NCI-H82 treated with DMSO at 0.1 percent for 48 hours (cell line): ENCODE measurements around the gene PDZD7.

Source experiments
- DNase-seq: peaks from one replicate; lab custom pipeline; 2025; ENCODE audit not compliant: unreplicated experiment; lab: John Stamatoyannopoulos, UW

Gene PDZD7

GRCh38 chr10:101005361-101005760 is 25.6 kb downstream of the PDZD7 start:
- no peak for DNase-seq

- DNase-seq, result no peak
Measured at GRCh38 chr10:101003639-101004206, 27.2 kb downstream of the PDZD7 start.

GRCh38 chr10:101002456-101002855 is 28.5 kb downstream of the PDZD7 start:
- no peak for DNase-seq

GRCh38 chr10:101001659-101002035 is 29.3 kb downstream of the PDZD7 start:
- no peak for DNase-seq

- DNase-seq, result no peak
Measured at GRCh38 chr10:101000915-101001658, 29.8 kb downstream of the PDZD7 start.

- DNase-seq, result no peak
Measured at GRCh38 chr10:101000127-101000914, 30.6 kb downstream of the PDZD7 start.

- no peak for DNase-seq
Measured at GRCh38 chr10:100999742-101000126, 31.2 kb downstream of the PDZD7 start, which contains the start of gene LZTS2. Gene LZTS2 (plus strand): TSS chr10:100999808. CDS start chr10:101002539, 2,731 bp downstream.

GRCh38 chr10:100998991-100999741 is 31.8 kb downstream of the PDZD7 start:
- peak; percentile 17 for DNase-seq

- DNase-seq, result peak; percentile 68
Measured at GRCh38 chr10:100998183-100998990, 32.5 kb downstream of the PDZD7 start.

GRCh38 chr10:100997360-100998182 is 33.4 kb downstream of the PDZD7 start:
- DNase-seq, result peak; percentile 39

GRCh38 chr10:100996678-100997359 is 34.1 kb downstream of the PDZD7 start:
- DNase-seq, result peak; percentile 7

- peak; percentile 35 for DNase-seq
Measured at GRCh38 chr10:100995181-100995580, 35.7 kb downstream of the PDZD7 start.

- DNase-seq, result no peak
Measured at GRCh38 chr10:100993986-100994708, 36.8 kb downstream of the PDZD7 start.

GRCh38 chr10:100989088-100989487 is 41.8 kb downstream of the PDZD7 start:
- DNase-seq, result no peak

GRCh38 chr10:100988166-100988565 is 42.8 kb downstream of the PDZD7 start:
- no peak for DNase-seq

GRCh38 chr10:100987685-100988049 is 43.3 kb downstream of the PDZD7 start:
- DNase-seq, result no peak

- peak; percentile 28 for DNase-seq
Measured at GRCh38 chr10:100986952-100987684, 43.8 kb downstream of the PDZD7 start, which contains the start of the genes MRPL43 and TWNK. Gene MRPL43 (minus strand): TSS chr10:100987497. CDS start chr10:100987443, 54 bp downstream. Gene TWNK (plus strand): TSS chr10:100987543. CDS start chr10:100988211, 668 bp downstream.

GRCh38 chr10:100986623-100986951 is 44.3 kb downstream of the PDZD7 start:
- no peak for DNase-seq
